NCI-H526 treated with DMSO at 0.1 percent for 48 hours (cell line): ENCODE results near the gene GPR153.

Experiments
- DNase-seq: peaks from one replicate; lab custom pipeline; 2025; lab: John Stamatoyannopoulos, UW

GPR153 gene

GRCh38 chr1:6200188-6200809, 60.6 kb downstream of the GPR153 start:
- DNase-seq = no peak

DNA sequence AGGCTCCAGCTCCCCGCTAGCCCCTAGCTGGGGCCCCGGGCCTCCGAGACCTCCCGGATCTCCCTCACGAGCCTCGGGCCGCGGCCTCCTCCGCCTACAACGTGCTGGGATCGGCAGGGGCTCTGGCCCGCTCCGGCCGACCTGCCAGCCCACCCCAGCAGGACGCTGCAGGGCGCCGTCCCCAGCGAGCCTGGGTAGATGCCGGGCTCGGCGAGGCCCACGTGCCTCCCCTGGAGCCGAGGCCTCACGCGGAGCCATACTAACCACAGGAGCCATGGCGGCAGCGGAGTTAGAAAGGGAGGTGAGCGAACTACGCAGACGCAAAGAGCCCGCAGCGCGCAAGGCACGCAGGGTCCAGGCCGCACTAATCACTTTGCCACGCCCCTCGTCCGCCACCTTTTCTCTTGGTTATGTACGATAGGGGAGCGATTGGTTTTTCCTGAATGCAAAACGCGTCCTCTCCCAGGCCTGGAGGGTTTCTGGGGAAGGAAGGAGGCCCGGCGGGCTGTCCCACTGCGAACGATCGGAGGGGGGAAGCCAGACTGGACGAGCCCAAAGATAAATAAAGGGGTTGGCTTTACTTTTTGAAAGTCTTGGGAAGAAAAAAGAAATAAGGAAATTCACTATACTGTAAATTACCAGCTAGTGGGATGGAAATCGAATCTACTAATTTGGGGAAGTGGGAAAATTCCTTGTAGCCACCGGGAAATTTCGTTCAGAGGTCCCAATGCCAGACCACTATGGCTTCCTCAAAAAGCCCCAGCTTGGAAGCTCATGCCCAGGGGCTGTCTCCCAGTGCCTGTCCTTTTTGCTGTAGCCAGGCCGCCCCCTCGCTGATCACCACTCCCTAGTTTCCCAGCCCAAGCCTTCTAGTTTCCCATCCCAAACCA, 61.4 kb downstream of the GPR153 start, which contains the start of gene RPL22:
Gene RPL22 (minus strand): TSS at position 298 of the 890 bp plus-strand sequence. CDS start 22 bp downstream, at position 276.
- DNase-seq = peak; percentile 97

DNA sequence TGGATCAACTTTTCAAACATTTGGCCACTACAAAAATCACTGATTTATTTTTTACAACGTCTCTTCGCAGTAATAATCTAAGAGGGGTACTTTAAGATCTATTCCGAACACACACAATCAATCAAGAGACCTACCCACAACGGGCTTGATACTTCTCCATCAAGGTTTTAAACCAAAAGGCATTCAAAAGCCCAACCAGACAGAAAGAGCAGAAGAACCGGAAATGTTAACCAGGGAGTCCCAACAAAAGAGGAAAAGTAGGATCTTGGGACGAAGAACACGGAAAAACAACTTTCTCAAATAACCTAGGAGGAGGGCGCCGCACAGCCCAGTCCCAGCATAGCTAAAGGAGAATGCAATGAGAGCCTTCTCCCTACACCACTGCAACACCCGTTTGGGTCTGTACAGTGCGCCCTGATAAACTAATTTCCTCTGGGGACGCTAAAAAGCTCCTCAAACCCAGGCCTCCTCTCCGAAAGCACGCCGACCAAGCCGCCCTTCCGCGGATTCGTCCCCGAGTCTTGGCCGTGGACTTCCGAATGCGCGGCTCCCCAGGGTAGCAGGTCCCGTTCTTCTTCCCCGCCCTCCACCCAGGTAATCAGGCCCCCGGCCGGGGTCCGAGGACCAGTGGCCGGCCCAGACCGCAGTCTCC, 62.1 kb downstream of the GPR153 start:
- no peak for DNase-seq

DNA sequence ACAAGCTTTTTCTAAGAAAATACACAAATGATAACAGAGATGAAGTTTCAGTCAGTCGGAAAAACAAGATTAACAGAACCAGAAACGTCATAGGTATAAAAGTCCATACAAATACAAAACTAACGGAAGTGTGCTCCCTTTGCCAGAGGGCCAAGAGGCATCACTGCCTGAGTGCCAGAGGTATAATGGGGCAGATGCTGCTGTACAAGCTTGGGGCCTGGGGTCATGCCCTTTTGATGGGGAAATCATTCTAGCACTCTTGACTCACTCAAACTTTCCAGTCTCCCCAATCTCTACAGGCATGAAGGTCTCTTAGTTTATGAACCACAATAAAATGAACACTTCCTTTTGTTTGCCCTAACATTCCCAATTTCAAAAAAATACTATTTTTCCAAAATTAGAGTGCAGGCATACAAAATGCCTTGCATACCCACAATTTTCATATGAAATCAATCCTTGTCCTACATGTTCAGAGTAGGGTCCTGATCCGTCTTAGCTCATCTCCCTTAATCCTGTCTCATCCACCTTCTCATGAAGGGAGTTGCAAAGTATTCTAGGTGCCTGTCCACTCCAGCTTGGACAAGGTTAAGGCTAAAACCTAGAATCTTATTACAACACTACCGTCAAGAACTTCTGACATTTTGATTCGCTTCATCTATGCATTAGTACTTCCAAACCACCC, 63.0 kb downstream of the GPR153 start:
- DNase-seq = no peak
